Kasumi-1 (cell line): ENCODE measurements around the gene TMEM271.
A peak's percentile ranks its signal among the peaks of the same experiment; 100 is the strongest.

ENCODE experiments used
- DNase-seq, 2 experiments: peaks; one replicate each; lab custom pipeline; 2025; lab: John Stamatoyannopoulos, UW

Gene TMEM271, protein sequence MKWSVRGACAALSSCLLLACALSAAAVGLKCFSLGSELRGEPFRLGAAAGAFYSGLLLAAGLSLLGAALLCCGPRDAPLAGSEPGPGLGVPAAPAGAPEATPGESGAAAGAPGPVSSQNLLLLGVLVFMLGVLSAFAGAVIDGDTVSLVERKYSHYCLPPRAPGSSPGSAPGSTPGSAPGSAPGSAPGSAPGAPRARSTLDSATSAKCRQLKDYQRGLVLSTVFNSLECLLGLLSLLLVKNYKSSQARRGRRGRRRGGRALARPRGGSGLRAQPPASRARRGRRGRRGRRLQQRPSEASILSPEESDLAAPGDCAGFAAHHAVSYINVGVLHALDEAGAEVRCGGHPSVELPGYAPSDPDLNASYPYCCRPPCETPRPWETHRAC

DNA sequence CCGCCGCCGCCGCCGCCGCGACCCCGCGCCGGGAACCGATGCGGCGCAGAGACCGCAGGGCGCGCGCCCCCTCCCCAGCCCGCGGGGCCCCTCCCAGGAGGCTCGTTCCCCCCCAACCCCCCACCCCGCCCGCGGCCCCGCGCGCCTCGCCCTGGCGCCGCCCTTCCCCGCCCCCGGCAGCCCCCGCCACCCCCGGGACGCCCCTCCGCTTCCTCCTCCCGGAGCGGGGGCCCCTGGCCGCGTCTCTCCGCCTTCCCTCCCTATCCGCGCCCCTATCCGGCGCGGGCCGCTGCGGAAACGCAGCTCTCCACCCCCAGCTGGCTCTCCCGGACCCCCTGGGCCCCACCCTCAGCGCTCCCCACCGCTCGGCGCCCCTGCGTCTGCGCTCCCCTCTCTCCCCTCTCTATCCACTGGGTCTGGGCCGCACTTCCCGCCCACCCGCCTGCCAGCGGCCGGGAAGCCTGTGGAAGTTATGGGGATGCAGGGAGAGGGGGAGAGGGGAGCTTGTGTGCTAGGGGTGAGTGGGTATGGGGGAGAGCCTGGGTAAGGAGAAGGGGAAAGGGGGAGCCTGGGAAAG is at the start of gene TMEM271:
Gene TMEM271, minus strand, starts transcription at position 51 of the 577 bp plus-strand sequence. CDS start 233 bp downstream, outside the sequence.
- peak; percentile 45 to 52 for DNase-seq

DNA sequence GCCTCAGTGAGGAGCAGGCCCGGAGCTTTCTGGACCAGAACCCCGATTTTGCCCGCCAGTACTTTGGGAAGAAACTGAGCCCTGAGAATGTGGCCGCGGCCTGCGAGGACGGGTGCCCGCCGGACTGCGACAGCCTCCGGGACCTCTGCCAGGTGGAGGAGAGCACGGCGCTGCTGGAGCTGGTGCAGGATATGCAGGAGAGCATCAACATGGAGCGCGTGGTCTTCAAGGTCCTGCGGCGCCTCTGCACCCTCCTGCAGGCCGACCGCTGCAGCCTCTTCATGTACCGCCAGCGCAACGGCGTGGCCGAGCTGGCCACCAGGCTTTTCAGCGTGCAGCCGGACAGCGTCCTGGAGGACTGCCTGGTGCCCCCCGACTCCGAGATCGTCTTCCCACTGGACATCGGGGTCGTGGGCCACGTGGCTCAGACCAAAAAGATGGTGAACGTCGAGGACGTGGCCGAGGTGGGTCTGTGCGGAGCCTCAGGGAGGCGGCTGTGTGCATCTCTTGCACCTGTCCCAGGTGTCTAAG is 49.6 kb upstream of the TMEM271 start:
- DNase-seq = no peak

DNA sequence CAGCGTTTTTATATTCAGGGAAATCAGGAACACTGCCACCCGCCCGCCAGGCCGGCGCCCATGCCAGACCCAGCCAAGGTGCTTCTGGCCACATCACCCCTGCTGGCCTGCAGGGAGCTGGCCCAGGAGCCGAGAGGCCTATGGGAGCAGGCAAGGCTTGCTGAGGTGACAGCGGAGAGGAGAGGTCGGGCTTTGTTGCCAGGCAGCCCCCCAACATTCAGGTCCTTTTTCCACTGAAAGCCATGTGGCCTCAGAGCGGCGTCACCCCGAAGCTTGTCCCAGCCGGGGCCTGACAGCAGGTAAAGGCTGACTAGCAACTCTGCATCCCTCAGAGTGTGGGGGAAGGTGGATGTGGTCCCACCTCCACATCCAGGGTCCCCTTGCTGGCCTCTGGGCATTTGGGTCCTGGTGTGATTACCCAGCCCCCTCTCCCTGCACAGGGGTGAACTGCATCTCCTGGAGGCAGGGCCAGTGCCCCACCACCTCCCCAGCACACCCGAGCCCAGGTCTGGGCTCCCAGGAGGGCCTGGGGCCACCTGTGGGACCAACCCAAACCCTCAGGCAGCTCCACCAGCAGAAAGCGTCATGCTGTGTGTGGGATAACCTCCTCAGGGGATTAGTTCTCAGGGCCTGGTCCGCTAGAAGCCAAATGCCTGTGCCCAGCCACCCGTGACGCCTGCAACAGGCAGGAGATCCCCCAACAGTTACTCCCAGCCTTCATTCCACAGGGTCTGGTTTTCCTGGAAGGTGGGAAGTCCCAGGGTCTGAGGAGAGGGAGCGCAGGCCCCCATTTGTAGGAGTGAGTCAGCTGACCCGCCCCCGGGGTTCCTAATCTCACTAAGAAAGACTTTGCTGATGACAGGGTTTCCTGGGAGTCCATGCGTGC is 48.9 kb upstream of the TMEM271 start, which contains the start of gene PDE6B:
Gene PDE6B, plus strand, starts transcription at position 869 of the 886 bp plus-strand sequence. CDS start 54 bp downstream, outside the sequence.
- no peak for DNase-seq

DNA sequence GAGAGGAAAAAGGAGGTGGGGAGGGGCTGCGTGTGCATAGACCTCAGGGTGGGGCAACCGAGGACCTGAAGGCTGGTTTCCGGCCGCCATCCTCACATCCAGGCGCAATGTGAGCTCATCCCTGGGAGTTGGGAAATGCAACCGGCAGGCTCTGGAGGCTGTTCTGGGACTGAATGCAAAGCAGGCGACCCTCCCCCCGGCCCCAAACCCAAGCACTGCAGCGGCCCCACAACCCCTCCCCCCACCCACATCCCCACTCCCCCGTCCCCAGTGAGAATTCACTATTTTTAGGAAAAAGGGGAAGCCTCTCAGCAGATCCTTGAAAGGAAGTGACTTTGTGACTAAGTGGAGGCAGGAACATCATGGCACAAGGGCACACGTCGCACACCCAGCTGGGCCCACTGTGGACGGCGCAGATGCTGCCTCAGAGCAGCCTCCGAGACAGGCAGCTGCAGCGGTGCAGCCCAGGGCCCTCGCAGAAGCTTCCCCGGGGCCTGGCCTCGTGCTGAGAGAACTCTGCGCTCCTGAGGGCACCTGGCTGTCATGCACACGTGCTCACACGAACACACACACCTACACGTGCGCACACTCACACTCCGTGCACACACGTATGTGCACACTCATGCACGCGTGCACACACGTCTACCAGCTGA is 47.9 kb upstream of the TMEM271 start:
- peak; percentile 18 to 47 for DNase-seq

DNA sequence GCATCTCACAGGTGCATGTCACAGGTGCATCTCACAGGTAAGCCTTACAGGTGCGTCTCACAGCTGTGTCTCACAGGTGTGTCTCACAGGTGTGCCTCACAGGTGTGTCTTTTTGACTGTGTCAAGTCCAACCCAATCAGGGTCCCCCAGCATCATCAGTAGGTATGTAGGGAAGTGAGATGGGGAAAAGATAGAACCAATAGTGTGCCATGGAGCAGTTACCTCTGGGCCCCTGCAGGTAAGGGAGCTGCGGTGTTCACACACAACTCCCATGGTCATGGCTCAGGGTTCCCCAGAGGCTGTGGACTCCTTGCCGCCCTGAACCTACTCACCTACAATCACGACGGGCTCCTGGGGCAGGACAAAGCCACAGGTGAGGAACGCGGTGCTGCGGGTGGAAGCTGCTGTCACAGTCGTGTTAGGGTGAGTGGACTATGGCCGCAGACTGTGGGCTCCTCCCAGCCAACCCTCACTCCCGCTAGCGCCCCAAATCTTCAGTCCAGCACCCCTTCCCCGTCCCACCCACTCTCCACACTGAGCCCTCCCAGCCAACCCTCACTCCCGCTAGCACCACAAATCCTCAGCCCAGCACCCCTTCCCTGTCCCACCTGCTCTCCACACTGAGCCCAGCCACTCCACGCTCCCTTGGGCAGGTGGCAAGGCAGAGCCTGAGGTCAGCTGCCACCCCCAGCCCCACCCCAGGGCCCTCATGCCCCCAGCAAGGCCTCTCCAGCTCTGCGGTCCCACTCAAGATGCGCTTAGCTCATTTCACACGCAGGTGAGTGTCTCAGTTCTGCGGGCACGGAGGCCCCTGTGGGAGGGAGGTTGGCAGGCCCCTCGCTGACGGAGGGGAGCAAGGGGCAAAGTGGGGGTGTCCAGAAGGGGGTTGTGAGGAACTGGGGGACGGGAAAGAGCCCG is 47.2 kb upstream of the TMEM271 start:
- no peak for DNase-seq

DNA sequence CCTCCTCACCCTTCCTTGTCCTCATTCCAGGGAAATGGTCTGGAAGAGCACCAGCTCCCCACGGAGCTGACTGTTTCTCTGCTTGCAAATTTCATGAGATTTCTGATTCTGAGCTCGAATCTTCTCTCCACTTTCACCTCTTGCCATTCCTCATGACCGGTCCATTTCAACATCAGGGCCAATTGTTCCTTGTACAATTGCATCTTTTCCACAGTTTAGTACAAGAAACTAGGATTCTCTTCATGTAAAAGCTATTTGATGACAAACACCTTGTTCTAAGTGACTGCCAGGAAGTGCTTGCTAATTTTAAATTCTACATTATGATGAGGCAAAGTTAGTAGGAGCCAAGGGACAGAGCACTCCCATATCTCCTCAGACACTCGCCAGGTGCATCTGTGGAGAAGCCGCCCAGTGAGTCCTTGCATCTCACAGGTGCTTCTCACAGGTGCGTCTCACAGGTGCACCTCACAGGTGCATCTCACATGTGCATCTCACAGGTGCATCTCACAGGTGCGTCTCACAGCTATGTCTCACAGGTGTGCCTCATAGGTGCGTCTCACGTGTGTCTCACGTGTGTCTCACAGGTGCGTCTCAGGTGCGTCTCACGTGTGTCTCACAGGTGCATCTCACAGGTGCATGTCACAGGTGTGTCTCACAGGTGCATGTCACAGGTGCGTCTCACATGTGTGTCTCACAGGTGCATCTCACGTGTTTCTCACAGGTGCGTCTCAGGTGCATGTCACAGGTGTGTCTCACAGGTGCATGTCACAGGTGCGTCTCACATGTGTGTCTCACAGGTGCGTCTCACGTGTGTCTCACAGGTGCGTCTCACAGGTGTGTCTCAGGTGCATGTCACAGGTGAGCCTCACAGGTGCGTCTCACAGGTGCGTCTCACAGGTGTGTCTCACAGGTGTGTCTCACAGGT is 46.2 kb upstream of the TMEM271 start:
- peak in 1 of 2 experiments; percentile 15 for DNase-seq

DNA sequence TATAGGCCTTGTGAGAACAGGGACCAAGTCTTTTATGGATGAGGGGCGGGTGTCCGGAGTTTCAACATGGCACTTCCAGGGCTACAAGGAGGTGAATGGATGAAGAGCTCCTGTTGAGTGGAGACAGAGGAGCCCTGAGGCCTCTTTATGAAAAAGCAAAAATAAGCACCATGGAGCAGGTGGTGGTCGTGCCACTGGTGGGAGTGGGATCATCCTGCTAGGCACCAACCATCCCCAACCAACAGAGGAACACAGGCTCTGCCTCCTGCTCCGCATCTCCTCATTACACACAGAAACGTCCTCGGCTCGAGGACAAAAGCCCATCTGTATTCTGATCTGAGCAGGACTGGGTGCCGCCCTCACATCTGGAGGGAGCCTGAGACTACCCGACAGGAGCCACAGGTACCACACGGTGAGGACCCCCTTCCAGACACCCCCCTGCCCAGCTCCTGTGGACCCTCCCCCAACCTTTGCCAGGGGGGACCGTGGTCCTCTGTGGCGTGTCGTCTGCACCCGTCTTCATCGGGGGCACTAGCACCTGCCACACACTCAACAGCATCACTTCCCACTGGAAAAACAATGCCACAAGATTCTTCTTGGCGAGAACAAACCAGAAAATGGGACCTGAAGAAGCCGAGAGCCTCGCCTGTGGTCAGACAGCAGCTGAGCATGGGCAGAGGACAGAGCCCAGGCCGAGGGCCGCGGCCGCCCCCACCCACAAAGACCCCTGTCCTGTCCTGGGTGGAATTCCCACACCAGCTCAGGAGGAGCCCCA is 45.4 kb upstream of the TMEM271 start:
- no peak for DNase-seq

DNA sequence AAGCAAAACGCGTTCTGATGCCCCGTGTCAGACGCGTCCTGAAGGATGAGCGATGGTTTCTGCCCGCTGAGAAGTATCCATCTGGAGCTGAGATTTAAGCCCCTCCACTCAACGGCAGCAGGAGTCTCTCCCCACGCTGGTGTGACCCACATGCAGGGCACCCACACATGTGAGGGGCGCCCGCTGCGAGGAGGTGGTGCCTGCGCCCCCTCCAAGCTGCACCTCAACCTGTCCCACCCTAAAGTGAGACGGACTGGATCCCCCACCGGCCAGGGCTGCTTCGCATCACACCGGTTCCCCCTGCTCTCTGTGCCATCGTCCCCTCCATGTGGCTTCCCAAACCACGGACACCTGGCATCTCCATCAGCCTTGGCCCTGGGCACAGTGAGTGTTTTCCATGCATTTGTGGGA is 44.8 kb upstream of the TMEM271 start:
- no peak for DNase-seq

DNA sequence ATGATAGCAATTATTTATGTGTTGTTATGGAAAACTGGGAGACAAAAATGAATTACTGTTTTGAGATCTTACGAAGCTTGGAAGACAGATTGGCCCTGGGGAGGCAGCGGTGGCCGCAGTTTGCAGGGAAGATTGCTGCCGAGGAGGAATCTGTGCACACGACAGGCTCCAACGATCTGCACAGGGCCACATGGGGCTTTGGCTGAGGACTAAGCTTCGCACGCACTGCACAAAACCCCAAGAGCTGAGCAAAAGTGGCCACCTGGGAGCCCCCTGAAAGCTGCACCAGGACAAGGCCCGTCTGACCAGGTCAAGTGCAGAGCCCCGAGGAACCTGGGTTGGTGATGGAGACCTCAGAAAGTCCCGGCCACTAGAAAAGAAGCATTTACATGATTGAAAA is 44.1 kb upstream of the TMEM271 start:
- no peak for DNase-seq

DNA sequence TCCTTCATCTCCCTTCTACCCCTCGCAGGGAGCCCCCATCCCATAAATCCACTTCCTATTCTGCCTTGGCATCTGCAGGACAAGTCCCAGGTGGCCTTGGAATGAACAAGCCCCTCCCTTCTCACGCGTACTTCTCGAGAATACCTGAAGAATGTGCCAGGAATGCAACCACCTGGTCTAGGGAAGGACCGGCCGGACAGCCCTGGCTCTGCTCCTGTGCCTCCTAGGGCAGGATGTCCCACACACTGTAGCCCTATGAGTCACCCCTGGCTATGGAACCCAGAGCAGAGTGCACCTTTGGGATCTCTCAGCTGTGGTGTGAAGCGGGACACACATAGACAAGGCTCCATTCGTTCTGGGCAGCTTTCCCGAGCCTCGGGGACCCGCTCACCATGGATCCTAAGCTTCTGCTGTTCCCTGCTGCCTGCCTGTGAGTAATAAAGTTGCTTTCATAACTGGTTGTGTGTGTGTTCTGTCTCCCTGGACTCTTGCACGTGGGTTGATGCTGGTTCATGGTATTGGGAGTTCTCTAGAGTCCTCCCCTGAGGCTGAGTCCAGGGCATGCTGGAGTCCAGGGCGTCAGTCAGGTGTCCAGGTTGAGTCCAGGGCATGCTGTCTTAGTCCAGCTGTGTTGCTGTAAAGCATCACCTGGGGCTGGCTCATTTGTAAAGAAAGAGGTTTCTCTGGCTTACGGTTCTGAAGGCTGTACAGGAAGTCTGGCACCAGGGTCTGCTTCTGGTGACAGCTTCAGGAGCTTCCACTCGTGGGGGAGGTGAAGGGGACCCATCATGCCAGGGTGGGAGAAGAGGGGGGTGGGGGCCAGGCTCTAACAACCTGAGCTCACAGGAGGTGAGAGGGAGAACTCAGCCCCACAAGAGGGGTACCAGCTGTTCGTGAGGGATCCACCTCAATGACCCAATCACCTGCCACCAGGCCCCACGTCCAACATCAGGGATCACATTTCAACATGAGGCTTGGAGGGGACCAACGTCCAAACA is 41.8 kb upstream of the TMEM271 start:
- DNase-seq = no peak

DNA sequence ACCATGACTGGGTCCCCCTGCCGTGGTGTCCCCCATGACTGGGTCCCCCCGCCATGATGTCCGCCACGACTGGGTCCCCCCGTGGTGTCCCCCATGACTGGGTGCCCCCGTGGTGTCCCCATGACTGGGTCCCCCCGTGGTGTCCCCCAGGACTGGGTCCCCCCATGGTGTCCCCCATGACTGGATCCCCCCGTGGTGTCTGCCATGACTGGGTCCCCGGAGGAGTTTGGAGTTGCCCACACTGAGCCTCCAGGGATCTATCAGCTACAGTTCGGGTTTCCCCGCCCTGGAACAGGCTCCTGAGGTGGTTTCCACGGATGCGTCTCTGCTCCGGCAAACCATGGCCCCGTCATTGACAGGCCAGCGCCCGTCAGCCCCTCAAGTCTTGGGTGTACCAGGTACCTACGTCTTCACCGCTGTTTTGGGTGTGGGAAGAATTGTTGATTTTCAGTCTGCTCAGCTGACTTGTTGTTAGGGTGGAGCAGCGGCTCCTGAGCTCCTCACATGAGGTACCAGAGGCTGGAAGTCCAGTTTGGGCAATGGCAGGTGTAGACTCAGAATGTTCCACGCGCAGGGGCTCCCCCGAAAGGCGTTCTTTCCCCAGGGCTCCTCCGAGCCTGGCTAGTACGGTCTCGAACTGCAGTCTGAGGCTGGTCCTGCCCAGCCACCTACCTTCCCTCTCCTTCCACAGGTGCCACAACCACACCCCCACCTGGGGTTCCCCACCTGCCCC is 41.0 kb upstream of the TMEM271 start:
- no peak for DNase-seq

DNA sequence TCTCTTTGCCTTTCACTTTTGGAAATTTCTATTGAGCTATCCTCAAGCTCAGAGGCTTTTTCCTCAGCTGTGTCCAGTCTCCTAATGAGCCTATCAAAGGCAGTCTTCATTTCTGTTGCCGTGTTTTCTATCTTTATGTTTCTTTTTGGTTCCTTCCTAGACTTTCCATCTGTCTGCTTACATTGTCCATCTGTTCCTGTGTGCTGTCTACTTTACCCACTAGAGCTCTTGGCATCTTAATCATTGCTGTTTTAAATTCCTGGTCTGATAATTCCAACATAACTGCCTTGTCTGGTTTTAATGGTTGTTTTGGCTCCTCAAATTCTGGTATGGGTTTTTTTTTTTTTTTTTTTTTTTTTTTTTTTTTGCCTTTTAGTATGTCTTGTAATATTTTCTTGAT is 40.0 kb upstream of the TMEM271 start:
- DNase-seq = no peak

DNA sequence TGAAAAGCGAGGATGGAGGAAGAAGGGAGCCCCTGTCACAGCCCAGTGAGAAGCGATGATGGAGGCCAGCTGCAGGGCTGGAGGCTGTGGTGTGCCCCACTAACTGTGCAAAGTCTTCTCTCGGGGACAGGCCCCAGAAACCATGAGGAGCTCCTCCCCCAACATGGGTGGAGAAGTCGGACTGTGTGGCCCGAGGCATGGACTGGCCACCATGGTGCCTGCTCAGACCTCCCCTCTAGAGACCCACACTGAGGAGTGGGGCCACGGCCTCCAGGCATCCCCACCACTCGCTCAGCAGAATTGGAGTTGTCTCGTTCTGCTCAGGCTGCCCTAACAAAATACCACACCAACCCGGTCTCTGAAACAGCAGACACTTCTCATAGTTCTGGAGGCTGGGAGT is 37.0 kb upstream of the TMEM271 start:
- DNase-seq = no peak

DNA sequence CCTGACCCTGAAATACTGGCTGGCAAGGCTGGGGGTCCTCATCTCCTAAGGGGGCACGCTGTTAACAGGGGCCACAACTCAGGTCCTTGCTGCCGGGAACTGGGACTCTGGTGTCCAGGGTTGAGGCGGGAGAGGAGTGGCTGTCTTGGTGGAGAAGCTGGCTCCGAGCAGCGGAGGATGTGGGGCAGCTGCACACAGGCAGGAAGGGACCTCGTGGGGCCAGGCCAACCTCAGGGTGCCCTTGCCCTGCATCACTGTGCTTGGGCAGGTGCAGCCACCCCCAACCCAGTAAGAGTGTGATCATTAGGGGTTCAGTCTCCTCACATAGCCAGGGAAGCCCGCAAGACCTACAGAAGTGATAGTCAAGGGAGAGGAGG is 36.6 kb upstream of the TMEM271 start:
- no peak for DNase-seq

DNA sequence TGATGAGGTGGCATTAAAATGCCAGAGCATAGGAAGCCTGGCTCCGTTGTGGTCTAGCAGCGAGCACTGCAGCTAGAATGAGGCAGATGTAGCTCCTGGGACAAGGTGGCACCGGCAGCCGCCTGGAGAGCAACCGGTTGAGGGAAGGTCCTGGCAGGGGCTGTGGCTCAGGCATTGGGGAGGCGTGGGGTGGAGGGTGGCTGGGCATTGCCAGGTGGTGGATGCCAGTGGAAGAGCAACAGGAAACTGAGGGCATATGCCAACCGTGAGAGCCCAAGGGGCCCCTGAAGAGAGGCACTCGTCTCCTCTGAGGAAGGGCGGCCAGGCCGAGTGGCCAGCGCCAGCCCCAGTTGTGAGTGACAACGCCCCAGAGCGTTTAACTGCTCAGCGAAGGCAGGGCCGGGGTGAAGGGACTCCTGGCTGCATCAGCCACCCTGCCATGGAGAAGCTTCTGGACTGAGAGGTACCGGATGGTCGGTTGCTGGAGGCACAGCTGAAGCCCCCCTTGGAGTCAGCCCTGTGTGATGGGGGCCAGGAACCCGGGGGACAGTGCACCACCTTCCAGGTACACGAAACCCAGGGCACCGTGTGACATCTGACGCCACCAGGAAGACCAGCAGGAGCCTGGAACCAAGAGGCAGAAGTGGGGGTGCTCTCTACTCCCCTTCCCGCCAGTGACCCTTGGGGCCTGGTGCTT is 36.1 kb upstream of the TMEM271 start:
- DNase-seq = no peak
